Erythroblast (primary cell): Measurements from ENCODE around the gene NMT1.

Source experiments
- GATA1 ChIP-seq: IDR thresholded peaks from 2 replicates; pipeline ENCODE4 v1.6.1; 2011; ENCODE audit warnings: low read depth, mild to moderate bottlenecking, control low read depth, low read length, moderate library complexity
- POLR2A ChIP-seq: IDR thresholded peaks from 2 replicates; pipeline ENCODE4 v1.6.1; 2011; ENCODE audit warnings: mild to moderate bottlenecking, low read length

DNA sequence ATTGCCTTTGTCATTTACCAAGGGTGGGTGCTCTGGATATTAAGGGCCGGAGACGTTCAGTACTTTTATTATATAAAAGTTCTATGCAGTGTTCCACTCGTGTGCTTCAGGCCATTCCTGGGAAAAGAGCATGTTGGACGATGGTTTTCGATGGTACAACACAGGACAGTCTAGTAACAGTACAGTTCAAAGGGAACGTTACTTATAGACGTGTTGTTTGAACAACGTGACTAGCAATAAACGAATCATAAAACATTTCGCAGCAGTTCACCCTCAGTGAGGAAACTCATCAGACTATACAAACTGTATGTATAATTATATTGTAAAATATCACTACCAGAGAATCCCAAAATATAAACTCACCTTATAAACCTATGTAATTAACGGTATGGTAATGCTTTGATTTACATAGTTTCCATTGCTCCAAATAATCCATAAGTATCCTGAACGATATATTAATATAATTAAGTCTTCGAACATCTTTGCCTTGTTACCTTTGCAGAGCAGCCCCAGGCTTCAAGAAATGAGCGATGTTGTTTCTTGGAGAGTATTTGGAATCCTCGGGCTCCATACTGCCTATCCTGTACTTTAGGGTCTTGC lies 589 bp downstream of the NMT1 start:
- TF ChIP-seq POLR2A (no peak), GATA1 (no peak)
